Esophagus squamous epithelium (tissue), 4 donors: ENCODE measurements around the gene PARP4.
"Not testable (repeated sequence)": the region's sequence is repeated elsewhere in the genome, so short reads cannot be mapped to it uniquely, and the experiment has no call there.

Experiments
- POLR2A ChIP-seq, 4 donors: fragments of 450-650 bp; IDR thresholded peaks; one replicate each; pipeline ENCODE4 v1.6.1; 2017; ENCODE audit warnings: antibody characterized with exemption in 4 of 4, mild to moderate bottlenecking in 4 of 4, moderate library complexity in 3 of 4
- TF ChIP-seq, protein P1 (sequence below), 6 experiments: fragments of 450-650 bp in 4 of 6; fragments of 200-600 bp in 2 of 6; sonication (generic) in 2 of 6; IDR thresholded peaks; one replicate each; pipeline ENCODE4 v1.5.1; 2016 to 2019; ENCODE audit warnings: antibody characterized with exemption in 6 of 6, mild to moderate bottlenecking in 4 of 6, moderate library complexity in 4 of 6

DNA sequence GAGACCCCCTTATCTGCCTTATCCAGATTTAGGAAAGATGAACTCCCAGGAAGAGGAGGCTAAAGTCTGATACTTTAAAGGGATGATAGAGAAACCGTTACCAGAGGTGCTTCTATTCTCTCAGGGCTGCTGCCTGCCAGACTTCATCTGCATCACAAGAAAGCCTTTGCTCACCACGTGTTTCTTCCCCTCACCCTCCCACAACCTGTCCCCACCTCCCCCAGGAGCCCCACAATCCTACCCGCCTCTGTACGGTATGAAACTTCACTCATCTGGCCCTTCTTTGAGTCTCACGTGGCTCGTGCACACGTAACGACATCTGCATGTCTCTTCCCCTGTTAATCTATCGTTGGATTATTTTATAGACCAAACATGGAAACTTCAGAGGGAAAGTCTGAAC, 67.7 kb downstream of the PARP4 start:
- TF ChIP-seq, protein P1, sequence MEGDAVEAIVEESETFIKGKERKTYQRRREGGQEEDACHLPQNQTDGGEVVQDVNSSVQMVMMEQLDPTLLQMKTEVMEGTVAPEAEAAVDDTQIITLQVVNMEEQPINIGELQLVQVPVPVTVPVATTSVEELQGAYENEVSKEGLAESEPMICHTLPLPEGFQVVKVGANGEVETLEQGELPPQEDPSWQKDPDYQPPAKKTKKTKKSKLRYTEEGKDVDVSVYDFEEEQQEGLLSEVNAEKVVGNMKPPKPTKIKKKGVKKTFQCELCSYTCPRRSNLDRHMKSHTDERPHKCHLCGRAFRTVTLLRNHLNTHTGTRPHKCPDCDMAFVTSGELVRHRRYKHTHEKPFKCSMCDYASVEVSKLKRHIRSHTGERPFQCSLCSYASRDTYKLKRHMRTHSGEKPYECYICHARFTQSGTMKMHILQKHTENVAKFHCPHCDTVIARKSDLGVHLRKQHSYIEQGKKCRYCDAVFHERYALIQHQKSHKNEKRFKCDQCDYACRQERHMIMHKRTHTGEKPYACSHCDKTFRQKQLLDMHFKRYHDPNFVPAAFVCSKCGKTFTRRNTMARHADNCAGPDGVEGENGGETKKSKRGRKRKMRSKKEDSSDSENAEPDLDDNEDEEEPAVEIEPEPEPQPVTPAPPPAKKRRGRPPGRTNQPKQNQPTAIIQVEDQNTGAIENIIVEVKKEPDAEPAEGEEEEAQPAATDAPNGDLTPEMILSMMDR (IDR thresholded peaks at IDR 0.05): not testable (repeated sequence)
- not testable (repeated sequence) for TF ChIP-seq POLR2A (IDR thresholded peaks at IDR 0.05)
